ENCODE data around the gene HAUS5. TPM values are rescaled to one million over a fixed set of nuclear protein-coding genes. Genes with fewer than 3 reads are reported as not detected.

Gene HAUS5
- polyA plus RNA-seq, 4 donors = 23.2 to 39.6 (median 25.3) TPM

DNA sequence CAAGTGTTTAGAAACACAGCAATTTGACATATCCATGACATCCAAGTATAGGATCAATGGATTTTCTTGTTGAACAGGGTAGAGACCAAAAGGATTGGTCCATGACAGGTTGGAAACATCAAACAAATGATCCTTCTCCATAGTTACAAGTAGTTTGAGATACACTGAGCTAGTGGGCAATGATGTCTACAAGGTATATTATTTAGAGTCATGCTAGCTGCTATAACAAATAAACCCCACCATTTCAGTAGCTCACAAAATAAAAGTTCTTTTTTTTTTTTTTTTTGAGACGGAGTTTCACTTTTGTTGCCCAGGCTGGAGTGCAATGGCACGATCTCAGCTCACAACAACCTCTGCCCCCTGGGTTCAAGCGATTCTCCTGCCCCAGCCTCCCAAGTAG is 4.9 kb upstream of the HAUS5 start:
- DNase-seq (ENCODE audit: low read depth in 4 of 4, low spot score in 3 of 4) = no peak

DNA sequence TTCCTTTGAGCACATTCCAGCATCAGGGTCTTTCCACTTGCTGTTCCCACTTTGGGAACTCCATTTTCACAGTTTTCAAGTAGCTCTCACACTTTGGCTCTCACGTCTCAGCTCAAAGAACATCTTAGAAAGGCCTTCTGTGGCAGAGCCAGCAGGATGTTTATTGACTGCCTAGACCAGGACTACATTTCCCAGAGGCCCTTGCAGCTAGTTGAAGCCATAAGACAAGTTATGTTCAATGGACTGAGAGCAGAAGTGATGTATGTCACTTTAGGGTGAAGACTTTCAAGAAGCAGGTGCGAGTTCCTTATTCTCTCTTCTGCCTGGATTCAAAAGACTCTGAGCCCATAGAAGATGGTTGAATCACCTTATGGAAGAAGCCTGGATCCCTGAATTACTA is 4.3 kb upstream of the HAUS5 start:
- no peak for DNase-seq (ENCODE audit: low read depth in 4 of 4, low spot score in 3 of 4)

DNA sequence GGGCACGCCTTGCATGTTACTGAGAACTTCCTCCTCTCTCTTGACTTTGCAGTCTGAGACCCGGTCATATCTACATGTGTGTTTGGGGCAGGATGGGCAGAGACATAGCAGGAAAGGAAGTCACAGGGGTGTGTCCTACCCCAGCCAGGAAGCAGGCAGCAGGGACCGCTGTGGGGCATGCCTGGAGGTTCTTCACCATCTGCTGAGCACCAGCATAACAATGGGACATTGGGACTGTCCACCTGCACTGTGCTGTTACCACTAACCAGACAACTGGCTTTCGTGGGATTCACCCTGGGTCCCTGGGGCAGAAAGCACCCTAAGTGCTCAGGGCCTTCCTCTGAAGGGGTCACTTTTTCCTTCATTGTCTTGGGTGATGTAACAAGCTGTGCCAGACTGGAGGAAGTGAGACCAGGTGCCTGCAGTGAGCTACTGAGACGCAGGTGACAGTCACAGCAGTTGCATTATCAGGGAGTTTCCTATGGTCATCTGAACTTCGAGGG is 2.6 kb upstream of the HAUS5 start:
- no peak for DNase-seq (ENCODE audit: low read depth in 4 of 4, low spot score in 3 of 4)

DNA sequence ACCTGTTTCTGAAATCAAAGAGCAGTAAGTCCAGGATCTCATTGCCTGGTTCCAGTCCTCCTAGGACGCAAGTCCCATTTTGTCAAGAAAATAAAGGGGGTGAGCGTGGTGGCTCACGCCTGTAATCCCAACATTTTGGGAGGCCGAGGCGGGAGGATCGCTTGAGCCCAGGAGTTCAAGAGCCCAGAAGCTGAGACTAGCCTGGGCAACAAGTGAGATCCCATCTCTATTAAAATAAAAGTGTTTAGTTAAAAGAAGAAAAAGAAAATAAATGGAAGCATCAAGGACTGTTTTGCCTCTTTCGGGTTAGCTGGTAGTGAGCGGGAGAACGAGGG is 344 bp upstream of the HAUS5 start:
- no peak for DNase-seq (ENCODE audit: low read depth in 4 of 4, low spot score in 3 of 4)

DNA sequence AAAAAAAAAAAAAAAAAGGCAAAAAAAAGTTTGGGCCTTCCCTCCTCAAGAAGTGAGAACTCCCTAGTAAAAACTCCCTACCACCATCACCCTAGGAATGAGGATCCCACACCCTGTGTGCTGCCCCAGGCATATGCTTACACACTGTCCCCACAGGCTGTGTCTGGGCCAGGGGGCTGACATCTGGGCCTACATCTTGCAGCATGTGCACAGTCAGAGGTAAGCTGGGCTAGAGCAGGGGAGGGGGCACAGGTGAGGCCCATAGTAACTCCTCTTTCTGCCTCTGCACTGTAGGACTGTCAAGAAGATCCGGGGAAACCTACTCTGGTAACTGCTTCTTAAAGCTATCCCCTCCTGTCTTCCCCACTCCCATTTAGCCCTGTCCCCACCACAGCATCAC is 1.0 kb downstream of the HAUS5 start:
- DNase-seq (ENCODE audit: low read depth in 4 of 4, low spot score in 3 of 4) = no peak

DNA sequence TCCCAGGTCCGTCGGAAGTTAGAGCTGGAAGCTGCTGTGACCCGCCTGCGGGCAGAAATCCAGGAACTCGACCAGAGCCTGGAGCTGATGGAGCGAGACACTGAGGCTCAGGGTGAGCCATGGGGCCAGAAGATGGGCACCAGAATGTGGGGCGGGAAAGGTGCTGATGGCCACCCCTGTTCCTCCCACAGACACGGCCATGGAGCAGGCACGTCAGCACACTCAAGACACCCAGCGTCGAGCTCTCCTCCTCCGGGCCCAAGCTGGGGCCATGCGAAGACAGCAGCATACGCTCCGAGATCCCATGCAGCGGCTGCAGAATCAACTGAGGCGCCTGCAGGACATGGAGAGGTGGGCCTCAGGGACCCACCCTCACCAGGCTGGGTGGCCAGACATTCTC is 2.5 kb downstream of the HAUS5 start:
- DNase-seq (ENCODE audit: low read depth in 4 of 4, low spot score in 3 of 4) = no peak

DNA sequence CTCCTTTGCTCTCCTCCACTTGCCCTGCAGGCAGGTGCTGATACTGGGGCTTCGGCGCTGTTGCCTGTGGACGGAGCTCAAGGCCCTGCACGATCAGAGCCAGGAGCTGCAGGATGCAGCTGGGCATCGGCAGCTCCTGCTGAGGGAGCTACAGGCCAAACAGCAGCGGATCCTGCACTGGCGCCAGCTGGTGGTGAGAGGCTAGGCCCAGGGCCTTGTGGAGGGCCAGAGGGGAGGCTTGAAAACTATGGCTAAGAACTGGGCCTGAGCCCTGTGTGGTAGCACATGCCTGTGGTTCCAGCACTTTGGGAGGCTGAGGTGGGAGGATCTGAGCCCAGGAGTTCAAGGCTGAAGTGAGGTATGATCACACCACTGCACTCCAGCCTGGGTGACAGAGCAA is 6.3 kb downstream of the HAUS5 start:
- no peak for DNase-seq (ENCODE audit: low read depth in 4 of 4, low spot score in 3 of 4)

DNA sequence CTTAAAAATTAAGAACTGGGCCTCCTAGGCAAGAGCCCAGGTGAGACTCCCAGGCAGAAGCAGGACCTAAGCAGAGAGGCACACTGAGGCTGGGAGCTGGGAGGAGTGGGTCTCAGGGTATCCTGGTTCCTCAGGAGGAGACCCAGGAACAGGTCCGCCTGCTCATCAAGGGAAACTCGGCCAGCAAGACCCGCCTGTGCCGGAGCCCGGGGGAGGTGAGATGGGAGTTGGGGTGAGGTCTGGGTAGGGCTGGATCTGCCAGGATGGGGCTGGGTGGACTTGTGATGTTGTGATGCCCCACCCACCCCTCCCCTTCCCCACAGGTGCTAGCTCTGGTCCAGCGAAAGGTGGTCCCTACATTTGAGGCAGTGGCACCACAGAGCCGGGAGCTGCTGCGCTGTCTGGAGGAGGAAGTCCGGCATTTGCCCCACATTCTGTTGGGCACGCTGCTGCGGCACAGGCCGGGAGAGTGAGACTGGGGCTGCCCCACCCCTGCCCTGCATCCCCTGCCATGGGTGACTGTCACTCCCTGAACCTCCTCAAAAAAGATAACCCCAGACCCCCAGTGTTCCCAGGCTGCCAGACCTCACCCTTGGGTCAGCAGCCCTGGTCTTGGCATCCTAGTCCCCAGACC is 6.9 kb downstream of the HAUS5 start:
- DNase-seq (ENCODE audit: low read depth in 4 of 4, low spot score in 3 of 4) = no peak

DNA sequence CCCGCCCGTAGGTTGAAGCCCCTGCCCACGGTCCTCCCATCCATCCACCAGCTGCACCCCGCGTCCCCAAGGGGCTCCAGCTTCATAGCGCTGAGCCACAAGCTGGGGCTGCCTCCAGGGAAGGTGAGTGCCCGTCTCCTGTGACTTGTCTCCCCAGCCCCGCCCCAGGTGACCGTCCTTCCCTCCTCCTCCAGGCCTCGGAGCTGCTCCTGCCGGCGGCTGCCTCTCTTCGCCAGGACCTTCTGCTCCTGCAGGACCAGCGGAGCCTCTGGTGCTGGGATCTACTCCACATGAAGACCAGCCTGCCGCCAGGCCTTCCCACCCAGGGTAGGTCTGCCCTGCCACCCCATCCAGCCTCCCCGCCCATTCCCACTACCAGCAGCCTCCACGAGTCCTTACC is 7.5 kb downstream of the HAUS5 start:
- no peak for DNase-seq (ENCODE audit: low read depth in 4 of 4, low spot score in 3 of 4)

DNA sequence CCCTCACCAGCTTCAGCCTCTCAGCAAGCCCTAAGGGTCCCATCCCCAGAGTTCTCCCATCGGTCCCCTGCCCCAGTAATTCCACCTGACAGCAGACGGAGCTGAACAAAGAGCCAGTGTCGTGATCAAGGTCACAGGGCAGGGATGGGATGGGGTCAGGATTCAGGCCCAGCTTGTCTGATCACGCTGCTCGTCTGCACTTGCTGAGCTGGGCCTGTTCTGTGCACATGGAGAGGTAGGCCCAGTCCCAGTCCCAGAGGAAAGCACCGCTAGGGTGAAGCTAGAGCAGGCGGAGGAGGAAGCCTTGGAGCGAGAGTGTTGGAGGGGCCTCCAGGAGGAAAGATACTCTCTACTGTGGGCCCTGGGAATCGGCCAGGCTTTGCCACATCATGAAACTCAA is 9.2 kb downstream of the HAUS5 start:
- no peak for DNase-seq (ENCODE audit: low read depth in 4 of 4, low spot score in 3 of 4)

DNA sequence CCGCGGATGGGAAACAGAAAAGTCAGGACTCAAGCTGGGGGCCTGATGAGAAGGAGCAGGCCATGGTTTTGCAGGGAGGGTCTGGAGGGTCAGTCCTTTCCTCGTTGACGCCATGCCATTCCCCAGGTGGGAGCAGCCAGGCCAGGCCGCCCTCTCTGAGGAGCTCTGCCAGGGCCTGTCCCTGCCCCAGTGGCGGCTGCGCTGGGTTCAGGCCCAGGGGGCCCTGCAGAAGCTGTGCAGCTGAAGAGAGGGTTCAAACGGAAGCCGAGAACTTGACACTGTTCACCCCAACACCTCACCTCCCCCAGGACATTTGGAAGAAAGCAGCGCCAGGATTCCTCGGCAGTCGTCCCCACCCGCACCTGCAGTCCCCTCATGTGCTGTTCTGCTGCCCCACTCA is 10.2 kb downstream of the HAUS5 start:
- no peak for DNase-seq (ENCODE audit: low read depth in 4 of 4, low spot score in 3 of 4)

DNA sequence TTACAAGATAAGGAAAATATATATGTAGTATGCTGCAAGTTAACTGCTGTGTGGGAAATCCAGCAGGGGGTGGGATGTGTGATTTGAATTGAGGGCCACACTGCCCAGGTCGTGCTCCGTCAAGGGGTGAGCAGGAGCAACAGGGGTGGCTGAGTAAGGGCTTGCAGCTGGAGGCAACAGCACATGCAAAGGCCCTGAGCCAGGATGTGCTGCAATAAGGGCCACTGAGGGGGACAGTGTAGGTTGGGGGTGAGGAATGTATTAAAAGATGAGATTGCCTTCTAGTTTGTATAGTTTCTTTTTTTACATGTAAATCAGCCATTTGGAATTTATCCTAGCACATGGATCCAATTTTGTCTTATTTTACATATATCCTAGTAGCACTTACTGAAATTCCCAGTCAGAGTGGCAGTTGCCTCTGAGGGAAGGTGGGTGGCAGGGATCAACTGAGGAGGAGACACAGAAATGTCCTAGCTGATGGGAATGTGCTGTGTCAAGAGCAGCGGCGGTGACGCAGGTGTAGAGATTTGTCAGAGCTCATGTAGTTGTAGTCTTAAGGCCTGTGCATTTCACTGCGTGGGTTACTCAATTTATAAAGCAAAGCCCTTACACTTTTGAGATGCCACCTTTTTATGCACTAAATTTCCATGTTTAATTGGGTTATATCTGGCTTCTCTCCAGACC is 10.9 kb downstream of the HAUS5 start:
- no peak for DNase-seq (ENCODE audit: low read depth in 4 of 4, low spot score in 3 of 4)

DNA sequence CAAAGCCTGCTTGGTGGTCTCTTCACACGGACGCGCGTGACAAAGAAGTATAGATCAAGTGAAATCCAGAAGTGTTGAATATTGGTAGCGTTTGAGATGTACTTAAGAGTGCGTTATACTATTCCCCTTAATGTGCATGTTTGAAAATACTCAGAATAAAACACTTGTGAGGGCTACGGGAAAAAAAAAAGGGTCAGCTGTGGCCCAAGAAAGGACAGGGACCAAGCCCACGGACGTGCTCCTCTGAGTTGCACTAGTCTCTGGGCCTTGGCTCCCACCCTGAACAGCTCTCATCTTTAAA is 15.7 kb downstream of the HAUS5 start:
- DNase-seq (ENCODE audit: low read depth in 4 of 4, low spot score in 3 of 4) = no peak

DNA sequence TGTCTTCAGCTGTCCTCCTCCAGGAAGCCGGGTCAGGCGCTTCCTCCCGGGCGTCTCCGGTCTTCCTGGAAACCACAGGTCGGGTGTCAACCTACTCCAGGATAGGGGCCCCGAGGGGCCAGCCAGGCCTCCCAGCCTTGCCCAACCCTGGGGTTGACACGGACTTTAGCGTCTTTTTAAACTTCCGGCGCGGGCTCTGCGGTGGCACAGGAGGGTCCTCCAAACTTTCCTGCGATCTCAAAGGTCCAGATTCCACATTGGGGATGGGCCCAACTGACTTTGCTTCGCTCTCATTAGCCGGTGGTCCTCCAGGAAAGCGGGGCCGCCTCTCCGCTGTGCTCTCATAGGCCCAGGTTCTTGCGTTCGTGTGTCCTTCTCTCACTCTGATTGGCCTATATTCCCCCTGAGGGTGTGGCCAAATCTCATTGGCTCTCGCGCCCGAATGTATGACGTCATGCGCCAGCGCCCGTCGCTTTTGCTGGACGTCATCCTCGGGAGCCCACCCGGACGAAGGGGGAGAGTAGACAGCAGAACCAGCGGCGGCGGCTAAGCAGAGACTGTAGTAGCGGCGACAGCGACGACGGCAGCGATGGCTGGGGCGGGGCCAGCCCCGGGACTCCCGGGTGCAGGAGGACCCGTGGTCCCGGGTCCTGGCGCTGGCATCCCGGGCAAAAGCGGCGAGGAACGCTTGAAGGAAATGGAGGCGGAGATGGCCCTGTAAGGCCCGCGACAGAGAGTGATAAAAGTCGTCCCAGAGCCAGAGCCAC is 16.2 kb downstream of the HAUS5 start, which contains the start of gene RBM42:
Gene RBM42, plus strand, starts transcription at position 472 of the 767 bp plus-strand sequence. Its CDS starts 118 bp downstream, at position 590.
- peak; percentile 96 to 99 (median 97) for DNase-seq (ENCODE audit: low read depth in 4 of 4, low spot score in 3 of 4)

DNA sequence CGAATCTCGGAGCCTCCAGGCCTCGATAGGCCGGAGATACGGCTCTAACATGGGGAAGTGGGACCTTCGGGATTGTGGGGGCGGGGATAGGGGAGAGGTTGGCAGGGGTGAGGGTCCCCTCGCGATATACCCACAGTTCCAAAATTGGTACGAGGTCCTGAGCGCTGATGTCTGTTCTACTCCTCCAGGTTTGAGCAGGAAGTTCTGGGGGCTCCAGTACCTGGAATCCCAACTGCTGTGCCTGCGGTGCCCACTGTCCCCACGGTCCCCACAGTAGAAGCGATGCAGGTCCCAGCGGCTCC is 16.7 kb downstream of the HAUS5 start:
- no peak for DNase-seq (ENCODE audit: low read depth in 4 of 4, low spot score in 3 of 4)

DNA sequence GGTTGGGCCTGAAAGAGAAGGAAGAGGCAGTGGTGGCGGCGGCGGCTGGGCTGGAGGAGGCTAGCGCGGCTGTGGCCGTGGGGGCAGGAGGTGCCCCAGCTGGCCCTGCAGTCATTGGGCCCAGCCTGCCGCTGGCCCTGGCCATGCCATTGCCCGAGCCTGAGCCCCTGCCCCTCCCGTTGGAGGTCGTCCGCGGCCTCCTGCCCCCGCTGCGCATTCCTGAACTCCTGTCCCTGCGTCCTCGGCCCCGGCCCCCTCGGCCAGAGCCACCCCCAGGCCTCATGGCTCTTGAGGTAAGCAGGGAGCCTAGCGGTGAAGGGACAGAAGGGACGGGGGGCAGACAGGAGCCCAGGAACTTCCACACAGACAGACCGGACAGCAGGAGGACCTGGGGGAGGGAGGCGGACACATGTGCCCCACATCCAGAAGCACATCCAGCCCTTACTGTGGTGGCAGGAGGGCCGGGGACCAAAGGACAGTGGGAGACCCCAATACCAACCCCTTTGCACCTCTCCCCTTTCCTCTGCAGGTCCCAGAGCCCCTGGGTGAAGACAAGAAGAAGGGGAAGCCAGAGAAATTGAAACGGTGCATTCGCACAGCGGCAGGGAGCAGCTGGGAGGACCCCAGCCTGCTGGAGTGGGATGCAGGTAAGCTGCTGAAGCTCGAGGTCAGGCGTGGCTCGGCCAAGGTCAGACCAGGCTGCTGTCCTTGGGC is 21.3 kb downstream of the HAUS5 start:
- DNase-seq (ENCODE audit: low read depth in 4 of 4, low spot score in 3 of 4) = no peak

DNA sequence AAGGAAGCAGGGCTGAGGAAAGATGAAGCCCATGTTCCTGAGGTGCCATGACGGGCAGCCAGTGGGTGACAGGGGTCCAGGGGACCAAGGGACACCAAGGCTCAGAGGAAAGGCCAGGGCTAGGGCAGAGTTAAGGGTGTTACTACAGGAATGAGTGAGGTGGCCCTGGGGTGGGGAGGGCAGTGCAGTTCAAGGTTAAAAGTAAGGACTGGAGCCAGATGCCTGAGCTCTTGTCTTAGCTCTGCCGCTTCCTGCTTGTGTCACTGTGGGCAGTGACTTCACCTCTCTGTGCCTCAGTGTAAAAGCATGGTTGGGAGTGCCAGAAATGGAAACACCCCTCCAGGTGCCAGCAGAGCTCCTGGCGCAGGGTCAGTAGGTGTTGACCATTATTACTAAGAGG is 24.1 kb downstream of the HAUS5 start:
- DNase-seq (ENCODE audit: low read depth in 4 of 4, low spot score in 3 of 4) = no peak

DNA sequence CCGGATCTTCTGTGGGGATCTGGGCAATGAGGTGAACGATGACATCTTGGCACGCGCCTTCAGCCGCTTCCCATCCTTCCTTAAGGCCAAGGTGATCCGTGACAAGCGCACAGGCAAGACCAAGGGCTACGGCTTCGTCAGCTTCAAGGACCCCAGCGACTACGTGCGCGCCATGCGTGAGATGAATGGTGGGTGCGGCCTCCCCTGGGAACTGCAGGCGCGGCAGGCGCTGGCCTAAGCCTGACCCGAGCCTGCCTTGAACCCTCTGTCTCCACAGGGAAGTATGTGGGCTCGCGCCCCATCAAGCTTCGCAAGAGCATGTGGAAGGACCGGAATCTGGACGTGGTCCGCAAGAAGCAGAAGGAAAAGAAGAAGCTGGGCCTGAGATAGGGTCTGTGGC is 24.6 kb downstream of the HAUS5 start:
- no peak for DNase-seq (ENCODE audit: low read depth in 4 of 4, low spot score in 3 of 4)

DNA sequence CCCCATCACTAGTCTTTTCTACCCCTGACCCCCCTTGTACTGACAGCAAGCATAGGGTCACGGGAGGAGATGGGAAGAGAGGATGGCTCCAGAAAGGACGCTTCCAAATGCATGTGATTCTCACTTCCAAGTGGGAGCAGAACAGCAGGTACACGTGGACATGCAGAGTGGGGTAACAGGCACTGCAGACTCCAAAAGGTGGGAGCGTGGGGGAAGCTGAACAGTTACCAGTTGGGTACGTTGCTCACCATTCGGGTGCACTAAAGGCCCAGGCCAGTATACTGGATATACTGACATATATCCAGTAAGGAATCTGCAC is 26.7 kb downstream of the HAUS5 start:
- DNase-seq (ENCODE audit: low read depth in 4 of 4, low spot score in 3 of 4) = no peak

DNA sequence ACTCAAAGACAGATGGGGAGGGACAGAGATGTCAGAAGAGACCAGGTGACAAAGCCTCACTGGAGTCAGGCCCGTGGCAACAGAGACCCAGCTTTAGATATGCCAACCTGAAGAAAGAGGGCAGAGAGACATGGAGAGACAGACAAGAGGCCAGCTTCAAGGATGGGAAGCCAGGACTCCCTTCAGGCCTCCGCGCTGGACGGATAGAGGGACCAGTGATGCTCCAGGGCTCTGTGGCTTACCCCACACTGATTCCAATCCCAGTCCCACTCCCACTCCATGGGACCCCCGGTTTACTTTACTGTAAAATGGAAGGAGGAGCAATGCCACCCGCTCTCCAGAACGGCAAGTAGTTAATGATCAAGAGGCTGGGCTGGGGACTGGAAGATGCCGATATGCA is 27.3 kb downstream of the HAUS5 start:
- DNase-seq (ENCODE audit: low read depth in 4 of 4, low spot score in 3 of 4) = no peak

DNA sequence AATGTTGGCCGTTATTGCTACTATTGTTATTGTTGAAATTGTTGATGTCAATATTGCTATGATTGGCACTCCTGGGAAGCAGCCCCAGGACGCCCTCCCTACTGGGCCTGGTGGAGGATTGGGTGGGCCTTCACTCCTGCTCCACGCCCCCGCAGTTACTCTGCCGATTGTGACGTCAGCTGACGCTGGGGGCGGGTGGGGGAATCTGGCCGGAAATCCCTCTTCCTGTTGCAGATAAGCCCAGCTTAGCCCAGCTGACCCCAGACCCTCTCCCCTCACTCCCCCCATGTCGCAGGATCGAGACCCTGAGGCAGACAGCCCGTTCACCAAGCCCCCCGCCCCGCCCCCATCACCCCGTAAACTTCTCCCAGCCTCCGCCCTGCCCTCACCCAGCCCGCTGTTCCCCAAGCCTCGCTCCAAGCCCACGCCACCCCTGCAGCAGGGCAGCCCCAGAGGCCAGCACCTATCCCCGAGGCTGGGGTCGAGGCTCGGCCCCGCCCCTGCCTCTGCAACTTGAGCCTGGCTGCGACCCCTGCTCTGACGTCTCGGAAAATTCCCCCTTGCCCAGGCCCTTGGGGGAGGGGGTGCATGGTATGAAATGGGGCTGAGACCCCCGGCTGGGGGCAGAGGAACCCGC is 29.1 kb downstream of the HAUS5 start, which contains the start of gene ETV2:
Gene ETV2, plus strand, starts transcription at position 231 of the 637 bp plus-strand sequence. CDS start 716 bp downstream, outside the sequence.
- DNase-seq (ENCODE audit: low read depth in 4 of 4, low spot score in 3 of 4) = no peak

Data from left renal pelvis (tissue), 4 donors.